Activated naive CD4-positive, alpha-beta T cell treated with anti-CD3 and anti-CD28 coated beads, Interleukin-2, amount 50 U/mL, for 16 hours (primary cell): Measurements from ENCODE around the gene DLX6.
A peak's percentile ranks its signal among the peaks of the same experiment; 100 is the strongest.

ENCODE experiments used
- DNase-seq: peaks from one replicate; pipeline ENCODE4 v3.0.0-alpha.2; 2020

Gene DLX6

DNA sequence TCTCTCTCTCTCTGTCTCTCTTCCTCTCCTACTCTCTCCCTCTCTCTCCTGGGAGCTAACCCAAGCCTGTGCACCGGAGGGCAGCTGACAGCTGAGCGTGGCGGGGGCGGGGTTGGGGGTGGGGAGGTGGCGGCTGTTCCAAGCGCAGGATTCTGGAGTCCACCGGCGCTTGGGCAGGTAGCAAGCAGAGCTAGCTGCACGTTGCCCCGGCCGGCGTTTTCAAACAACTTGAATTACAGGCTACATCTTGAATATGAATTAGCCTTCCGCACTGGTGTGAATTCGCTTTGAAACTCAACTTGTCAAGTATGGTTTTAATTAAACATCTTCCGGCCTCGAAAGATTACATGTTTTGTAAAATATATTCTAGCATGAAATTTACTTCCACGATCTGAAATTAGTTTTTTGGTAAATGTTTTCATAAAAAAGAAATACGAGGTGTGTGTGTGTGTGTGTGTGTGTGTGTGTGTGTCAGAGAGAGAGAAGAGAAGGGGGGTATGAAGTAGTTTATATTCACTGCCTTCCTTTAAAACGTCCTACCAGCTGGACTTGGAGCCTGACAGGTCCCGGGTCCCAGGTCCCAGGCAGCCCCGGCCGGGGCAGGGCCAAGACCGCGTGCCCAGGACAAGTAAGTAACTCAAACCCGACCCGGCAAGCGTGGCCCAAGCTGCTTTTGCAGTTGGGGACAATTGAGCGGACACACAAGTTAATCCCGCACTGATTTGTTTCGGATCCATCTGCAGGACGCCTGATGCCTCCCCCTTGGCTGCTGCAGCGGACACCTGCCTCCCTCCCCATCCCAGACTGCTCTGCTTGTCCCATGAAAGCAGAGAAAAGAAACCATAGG, 9.0 kb upstream of the DLX6 start:
- DNase-seq: no peak

DNA sequence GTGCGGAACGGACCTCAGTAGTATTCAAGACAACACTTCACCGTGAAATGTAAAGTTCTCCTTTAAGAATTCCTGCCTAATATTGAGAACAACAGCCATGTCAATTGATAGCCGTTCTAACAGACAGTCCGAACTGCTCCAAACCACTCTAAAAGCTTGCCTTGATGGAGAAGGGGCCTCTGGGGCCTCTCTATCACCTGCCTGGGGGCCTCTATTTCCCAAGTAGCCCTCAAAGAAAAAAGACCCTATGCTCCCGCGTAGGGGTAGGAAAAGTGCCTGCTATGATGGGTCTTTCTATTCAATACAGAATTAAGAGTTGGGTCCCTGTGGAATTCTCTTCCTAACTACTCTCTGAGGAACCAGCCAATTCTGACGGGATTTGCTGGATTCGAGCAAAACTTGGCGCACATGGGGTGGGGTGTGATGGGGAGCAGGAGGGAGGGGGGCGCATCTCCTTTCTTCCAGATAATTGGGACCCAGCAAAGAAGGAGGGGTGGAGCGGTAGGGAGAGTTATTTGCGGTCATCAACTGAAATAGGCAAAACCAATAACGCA, 8.3 kb upstream of the DLX6 start:
- no peak for DNase-seq

DNA sequence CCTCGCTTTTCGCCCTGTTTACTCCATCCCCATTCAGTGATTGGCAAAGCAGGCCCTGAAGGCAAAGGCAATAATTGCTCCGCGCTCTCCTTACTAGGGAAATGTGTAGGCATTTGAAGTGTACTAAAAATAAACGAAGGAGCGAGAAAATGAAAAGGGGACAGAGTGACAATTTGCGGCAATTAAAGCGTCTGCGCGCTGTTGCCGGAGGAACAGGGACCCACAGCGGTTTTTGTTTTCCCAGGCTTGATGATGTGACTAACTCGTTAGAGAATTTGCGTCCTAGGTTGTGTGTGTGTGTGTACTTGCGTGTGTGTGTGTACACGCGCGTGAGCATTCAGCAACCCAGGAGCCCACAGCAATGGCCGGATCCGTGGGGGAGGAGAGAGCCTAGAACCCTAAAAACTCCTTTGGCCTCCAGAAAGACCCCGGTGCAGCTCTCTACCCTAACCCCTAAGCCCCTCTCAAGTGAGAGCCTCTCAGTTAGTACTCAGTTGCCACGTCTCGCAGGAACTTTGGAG, 7.8 kb upstream of the DLX6 start:
- DNase-seq: no peak

DNA sequence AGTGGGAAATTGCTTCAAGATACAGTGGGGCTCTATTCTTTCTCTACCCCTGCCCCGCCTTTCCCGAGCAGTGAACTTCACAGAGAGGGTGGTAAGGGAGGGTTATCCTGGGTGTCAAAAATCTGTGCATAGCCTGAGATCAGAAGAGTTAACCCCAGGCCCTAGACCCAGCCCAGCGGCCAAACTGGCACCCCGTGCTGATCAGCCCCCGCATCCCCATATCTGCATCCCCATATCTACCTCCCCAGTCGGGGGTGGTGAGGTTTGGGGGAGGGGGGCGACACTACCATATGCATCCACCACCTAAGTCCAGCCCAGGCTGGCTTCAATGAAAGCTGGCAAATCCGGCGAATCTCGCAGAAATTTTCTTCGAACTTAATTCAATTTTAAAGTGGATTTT, 7.0 kb upstream of the DLX6 start:
- DNase-seq: no peak

DNA sequence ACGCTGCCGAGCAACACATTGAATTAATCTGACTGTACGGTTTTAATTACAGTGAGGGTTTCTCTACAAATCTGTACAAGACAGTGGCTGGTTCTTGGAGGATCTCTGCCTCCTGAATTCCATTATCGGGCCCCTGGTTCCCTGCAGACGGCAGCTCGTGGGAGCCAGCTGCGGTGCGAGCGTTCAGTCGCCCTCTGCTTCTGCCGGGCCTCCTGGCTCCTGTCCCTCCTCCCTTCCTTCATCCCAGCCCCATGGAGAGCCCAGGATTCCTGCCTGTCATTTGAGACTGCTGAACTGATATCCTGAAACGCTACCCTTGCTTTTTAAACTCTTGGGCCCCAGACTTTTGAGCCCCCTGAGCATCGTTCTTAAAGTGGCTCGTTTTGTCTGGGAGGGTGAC, 6.6 kb upstream of the DLX6 start:
- DNase-seq: no peak

DNA sequence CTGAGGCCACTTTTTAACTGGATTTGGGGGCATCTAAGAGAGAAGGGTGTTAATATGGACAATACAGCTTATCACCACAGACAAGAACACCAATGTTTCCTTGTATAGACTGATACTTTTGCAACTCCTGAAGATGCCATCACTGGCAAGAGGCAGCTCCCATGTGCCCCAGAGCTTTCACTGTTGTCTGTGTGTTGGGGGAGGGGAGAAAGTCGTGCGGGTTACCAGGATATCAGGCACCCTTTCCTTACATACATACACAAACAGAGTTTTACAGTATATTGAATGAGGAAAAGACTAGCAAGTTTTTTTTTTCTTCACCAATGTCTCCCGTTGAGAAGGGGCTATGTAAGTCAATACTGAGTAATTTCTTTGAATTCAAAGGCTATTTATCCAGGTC, 4.1 kb upstream of the DLX6 start:
- DNase-seq: no peak

DNA sequence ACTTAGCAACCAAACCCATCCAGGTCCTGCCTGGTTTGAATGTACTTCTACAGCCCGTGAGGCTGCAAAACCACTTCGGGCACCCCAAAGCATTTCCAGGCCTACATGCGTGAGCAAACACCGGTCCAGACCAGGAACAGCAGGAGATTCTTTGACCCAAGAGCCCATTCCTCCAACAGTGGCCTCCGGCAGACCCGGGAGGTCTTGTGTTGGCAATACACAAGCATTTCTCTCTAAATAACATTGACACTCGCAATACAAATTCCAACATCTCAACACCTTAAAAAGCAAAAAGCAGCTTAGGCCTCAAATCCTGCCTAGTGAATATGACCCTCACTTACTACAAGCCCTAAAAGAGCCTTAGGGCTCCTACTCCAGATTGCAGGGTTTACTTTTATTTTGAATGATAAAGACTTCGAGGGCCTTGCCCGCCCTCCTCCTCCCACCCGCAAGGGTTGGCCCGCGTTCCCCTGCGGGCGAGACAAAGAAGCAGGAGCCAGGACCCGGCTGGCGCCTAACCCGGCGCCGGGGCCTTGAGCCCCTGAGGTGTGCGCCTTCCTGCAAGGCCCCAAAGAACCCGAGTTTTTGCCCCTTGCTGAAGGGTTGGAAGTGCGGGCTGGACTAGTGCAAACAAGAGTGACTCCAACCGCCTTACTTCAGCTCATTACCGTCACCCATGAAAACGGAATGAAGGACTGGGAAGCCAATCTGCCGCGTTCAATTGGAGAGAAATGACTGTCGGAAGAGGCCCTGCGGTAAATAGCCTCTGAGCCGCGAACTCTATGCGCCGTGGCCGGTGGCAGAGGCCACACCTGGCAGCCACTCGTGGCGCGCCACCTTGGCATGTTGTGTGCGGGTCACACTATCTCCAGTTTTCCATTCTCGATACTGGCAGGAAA, 3.4 kb upstream of the DLX6 start:
- no peak for DNase-seq

DNA sequence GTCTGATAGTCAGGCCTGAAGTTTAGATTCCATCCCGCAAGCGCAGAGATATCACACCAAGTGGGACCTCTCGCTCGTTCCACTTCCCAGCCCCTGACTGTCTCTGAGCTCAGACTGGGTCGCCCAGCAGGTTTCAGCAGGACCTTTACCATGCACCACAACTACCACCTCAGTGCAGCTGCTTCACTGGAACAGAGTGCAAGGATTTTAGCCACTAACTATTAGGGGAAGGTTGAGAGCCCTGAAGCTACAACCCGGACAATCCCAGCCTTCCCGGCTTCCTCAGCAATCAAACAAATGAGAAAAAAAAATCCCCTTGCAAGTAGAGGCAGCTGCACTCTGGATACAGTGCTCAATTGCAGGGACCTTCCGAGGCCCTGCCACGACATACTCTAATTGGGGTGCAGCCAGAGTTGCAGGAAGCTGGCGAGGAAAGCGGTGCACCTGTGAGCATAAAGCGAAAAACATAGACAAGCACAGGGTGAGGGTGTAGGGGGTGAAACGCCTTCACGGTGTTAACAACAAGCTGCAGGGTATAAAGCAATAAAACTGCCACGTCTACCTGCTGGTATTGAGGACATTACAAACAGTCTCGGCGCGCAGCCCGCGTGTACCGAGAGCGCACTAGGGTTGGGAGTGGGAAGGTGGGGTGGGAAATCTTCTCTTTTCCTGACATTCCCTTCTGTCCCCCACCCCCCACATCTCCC, 2.6 kb upstream of the DLX6 start:
- DNase-seq: no peak

DNA sequence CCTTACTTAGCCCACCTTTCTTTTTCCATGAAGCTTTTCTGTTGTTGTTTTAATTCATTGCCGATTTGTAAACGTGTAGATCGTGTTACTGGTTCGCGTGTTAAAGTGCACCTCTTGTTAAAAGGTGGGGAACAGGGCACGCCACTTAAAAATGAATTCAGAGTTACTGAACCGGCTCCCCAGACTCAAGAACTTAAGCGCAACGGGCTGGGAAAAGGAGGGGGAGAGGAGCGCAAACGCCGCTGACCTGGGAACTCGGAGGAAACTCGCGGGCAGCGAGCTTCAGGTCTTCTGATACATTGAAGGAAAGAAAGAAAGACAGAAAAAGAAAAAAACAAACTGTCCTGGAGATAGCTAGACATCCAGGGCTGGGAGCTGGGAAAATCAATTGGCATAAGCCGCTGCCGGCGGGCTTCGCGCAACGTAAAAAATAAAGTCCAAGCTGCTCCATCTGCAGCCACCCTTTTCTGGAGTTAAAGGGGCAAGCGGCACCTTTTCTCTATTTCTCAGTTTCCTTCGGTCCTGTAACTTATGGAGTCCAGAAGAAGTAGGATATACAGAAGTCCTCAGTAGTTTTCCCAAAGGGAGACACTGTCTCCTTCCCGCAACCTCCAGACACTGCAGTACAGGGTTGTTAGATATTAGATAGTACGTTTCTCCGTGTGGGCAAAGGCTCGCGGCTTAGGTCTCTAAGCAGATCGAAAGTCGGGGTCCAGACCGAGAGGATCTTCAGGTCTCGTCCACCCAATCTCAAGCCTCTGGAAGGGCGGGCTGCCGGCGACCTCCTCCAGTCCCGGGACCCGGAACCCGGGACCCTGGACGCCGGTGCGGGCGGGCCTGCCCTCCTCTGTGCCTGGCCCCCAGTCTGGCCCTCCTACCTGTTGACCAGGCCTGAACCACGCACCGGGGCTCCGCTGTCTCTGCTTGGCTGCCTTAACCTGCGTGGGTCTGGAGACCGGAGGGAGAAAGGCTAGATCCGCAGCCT, 1.8 kb upstream of the DLX6 start:
- DNase-seq: no peak

DNA sequence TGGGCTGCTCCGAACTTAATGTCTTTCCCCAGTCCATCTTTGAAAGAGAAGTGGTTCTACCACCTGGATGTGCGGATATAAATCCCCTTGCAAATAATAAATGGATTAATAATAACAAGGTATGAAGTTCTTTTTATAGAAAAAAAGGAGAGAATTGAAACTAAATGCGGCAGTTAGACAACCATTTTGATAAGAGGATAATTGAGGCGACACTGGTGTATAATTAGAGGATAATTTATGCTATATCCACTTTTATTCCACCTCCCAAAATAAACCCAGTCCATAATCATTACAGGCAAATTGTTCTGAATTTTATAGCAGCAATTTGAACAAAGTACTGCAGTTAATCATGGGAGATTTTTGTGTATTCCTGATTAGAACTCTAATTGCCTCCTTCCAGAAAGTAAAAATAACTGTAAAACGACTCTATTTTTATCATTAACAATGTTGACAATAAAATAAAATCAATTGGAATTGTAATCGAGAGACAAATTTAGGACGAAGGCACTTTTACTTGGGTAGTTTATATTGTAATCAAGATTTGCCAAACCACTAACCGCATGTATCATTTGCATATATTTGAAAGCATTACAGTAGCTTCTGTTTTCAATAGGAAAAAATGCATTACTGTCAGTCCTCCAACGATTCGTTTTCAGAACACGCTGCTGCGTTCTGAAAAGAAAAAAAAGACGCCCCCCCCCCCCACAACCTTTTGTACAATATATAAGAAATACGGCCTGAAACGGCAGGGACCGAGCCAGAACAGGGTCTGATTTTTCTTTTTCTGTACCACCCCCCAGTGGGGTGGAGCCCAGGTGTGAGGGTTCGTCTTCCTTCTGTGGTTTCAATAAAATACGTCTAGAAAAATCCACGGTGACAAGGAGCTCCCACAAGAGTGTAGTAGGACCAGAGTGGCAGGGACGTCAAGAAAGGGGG, 838 bp upstream of the DLX6 start:
- DNase-seq: no peak

DNA sequence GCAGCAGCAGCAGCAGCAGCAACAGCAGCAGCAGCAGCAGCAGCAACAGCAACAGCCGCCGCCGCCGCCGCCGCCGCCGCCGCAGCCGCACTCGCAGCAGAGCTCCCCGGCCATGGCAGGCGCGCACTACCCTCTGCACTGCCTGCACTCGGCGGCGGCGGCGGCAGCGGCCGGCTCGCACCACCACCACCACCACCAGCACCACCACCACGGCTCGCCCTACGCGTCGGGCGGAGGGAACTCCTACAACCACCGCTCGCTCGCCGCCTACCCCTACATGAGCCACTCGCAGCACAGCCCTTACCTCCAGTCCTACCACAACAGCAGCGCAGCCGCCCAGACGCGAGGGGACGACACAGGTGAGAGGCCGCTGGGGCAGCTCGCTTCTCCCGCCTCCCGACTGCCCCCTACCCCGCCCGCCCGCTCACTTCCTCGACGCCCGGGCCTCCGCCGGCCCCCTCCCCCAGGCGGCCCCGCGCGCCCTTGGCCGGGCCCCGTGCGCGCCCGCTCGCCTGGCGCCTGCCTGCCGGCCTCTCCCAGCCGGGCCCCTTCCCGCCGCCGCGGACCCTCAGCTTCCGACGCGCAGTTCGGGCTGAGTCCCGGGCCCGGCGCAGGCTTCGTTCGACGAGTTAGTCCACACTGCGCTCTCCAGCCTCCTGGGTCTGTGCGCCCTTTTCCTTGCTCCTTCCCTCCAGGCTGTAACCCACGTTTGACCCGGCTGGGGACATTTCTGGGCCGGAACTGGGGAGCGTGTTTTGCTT, 882 bp downstream of the DLX6 start:
- peak; percentile 32 for DNase-seq

DNA sequence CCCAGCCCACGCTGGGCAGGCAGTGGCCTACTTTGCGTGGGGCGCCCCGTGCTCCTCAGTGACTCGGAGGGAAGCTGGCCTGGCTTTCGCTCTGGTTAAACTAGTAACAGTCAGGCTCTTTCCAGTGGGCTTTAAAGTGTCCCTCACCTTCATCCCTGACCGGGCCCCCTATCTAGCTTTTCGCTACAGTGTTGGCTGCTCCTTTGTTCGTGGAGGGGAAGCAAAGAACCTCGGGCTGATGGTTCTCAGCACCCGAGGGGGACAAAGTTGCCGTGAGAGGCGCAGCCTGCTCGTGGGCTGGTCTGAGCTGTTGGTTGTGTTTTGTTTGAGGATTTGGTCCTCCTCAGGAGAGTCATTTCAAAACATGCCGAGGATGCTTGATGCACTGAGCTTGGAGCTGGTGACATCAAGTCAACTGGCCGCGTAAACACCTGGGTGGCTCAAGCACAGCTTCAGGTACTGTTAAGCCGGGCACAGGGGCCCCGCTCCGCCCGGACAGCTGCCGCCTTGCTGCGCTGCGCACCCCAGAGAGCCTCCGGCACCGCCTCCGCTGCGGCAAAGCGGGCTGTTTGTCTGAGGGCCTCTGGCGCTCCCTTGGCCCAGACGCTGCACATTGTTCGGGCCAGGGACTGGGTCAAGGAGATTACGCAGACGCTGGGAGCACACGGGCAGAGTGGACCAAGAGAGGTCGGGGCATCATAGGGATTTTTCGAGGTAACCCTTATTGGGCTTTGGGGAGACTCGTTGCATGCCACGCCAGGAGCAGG, 1.6 kb downstream of the DLX6 start:
- no peak for DNase-seq

DNA sequence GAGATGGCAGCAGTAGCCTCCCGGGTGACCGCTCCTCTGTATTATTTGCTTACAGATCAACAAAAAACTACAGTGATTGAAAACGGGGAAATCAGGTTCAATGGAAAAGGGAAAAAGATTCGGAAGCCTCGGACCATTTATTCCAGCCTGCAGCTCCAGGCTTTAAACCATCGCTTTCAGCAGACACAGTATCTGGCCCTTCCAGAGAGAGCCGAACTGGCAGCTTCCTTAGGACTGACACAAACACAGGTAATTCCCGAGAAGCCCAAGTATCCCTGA, 2.2 kb downstream of the DLX6 start:
- no peak for DNase-seq

DNA sequence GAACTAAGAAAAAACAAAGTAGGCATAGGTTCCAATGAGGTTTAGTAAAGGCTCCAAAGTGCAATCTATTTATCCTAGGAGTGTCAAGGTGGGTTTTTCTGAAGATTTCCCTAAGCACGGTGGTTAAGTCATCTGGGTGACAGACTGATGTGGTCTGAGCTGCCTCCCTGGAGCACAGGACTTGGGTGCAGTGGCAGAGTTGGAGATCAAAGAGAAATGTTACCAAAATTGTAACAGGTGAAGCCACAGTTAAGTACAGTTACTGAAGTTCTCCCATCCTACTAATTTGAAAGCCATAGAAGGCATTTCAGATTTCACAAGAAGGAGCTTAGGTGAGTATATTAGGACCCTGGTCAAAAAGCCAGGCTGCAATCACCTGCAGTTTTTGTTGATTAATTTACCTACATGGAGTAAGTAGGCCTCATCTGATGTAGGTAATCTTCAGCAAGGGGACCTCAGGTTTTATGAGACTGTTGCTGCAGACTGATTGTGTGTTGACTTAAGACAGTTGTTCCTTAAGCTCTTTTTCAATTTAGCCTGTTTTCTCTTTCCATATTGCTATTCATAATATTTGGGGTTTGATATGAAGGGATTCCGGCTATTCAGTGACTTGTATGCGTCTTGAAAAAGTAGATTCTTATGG, 3.0 kb downstream of the DLX6 start:
- DNase-seq: no peak

DNA sequence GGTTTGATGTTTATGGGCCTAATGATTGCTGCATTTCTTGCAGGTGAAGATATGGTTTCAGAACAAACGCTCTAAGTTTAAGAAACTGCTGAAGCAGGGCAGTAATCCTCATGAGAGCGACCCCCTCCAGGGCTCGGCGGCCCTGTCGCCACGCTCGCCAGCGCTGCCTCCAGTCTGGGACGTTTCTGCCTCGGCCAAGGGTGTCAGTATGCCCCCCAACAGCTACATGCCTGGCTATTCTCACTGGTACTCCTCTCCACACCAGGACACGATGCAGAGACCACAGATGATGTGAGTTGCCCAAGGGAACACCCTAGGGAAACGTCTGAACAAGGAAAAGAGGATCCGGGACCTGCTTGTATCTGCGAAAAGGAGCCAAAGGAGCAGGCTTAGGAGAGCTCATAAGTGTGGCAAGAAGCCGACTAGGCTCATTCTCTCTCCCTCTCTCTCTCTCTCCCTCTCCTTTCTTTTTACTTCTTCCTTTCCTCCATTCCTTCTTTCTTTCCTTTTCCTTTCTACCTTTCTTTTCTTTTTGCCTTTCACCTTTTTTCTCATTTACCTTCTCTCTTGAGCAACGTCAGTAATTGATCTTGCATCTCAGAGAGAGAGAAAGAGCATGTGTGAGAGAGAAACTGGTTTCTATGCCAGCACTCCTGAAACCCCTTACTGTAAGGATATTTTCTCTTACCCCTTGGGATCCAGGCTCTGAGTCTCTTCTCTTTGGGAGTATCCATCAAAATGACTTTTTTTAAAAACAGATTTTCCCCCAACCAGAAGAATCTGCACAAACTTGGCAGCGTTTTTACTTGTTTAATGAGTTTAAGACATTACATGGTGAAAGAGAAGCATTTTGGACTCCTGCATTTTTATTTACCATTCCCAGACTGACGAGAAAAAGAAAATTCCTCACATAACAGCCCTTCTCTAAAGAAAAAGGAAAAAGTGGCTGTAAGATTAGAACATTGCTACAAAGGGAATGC, 4.7 kb downstream of the DLX6 start:
- no peak for DNase-seq

DNA sequence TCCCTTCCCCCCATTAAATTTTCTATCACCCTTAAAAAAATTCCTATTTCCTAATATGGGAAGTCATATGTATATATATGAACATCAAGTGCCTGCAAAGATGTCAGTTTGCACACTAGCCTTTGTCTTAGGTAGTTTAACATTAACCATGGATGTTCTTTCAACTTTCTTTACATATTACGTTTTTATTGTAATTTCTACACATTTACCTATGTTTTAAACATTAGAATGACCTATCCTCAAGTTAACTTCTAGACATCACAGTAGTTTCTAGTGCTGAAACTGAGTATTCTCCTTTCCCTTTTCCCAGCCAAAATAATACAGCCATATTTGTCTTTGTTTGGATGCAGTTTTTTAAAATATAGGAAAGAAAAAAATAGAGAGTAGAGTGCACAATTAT, 5.8 kb downstream of the DLX6 start:
- no peak for DNase-seq
